Heart left ventricle (tissue), 16 donors: ENCODE results near the gene UBE2K. TPM values are rescaled to one million over a fixed set of nuclear protein-coding genes. Genes with fewer than 3 reads are reported as not detected.

Experiments
- ATAC-seq, 4 donors: fragments of 200-7000 bp; cut with Tn5 transposase; one replicate each; pipeline ENCODE4 v1.9.1; 2020 to 2022; ENCODE audit warnings: moderate library complexity in 4 of 4, mild to moderate bottlenecking in 3 of 4, moderate number of reproducible peaks in 1 of 4
- DNase-seq, 5 donors: peaks; one replicate each; pipeline ENCODE4 v3.0.0-alpha.2; 2020
- H3K27ac ChIP-seq, 12 donors: fragments of 200-600 bp; sonication (generic) in 4 of 12; one replicate each; pipeline versions ENCODE4 v1.5.0 to v1.8.0; 2016 to 2022; ENCODE audit warnings: mild to moderate bottlenecking in 2 of 12
- H3K27me3 ChIP-seq, 9 donors: fragments of 200-600 bp; sonication (generic) in 2 of 9; one replicate each; pipeline versions ENCODE4 v1.5.1 to v1.8.0; 2016 to 2022; ENCODE audit warnings: mild to moderate bottlenecking in 3 of 9
- H3K36me3 ChIP-seq, 9 donors: fragments of 200-600 bp; sonication (generic) in 2 of 9; one replicate each; pipeline versions ENCODE4 v1.5.0 to v1.8.0; 2018 to 2022; ENCODE audit warnings: mild to moderate bottlenecking in 2 of 9
- H3K4me1 ChIP-seq, 12 donors: fragments of 200-600 bp; sonication (generic) in 4 of 12; one replicate each; pipeline versions ENCODE4 v1.5.0 to v1.8.0; 2016 to 2022; ENCODE audit warnings: mild to moderate bottlenecking in 3 of 12
- H3K4me3 ChIP-seq, 12 donors: fragments of 200-600 bp; sonication (generic) in 4 of 12; one replicate each; pipeline versions ENCODE4 v1.5.0 to v1.8.0; 2017 to 2022; ENCODE audit warnings: mild to moderate bottlenecking in 9 of 12, moderate library complexity in 4 of 12
- H3K9me3 ChIP-seq, 12 donors: fragments of 200-600 bp; sonication (generic) in 4 of 12; one replicate each; pipeline versions ENCODE4 v1.5.0 to v1.8.0; 2016 to 2022; ENCODE audit warnings: mild to moderate bottlenecking in 1 of 12
- POLR2A ChIP-seq, 2 donors: fragments of 450-650 bp; IDR thresholded peaks; one replicate each; pipeline ENCODE4 v1.6.1; 2017; ENCODE audit warnings: antibody characterized with exemption in 2 of 2, mild to moderate bottlenecking in 2 of 2, moderate library complexity in 2 of 2
- WGBS, 4 donors: extraction: QIAGEN DNeasy Blood & Tissue Kit in 2 of 4; methylation state at CpG; one replicate each; pipeline versions ENCODE4 v1.1.5 to v1.1.7; 2013 to 2018; 5-methylcytosine and 5-hydroxymethylcytosine counted together
- intact Hi-C, 10 donors: fragments of 100-400 bp; cut with DNase I; formaldehyde crosslinking; loops; one replicate each; pipeline versions ENCODE4 v1.11.1 to v1.14.2; 2022
- polyA plus RNA-seq, 2 donors: library from polyadenylated mRNA; stranded (reverse); fragments of 200-250 nt; gene quantifications; one replicate each; pipeline ENCODE4 v1.2.3, GENCODE V29; 2013
- total RNA-seq, 9 donors: library from RNA; depleted of rRNA in 2 of 9; stranded (reverse); fragments of >200 nt in 2 of 9; fragmentation: NEBNext Ultra II Directional in 3 of 9; extraction: Animal tissue kit (Norgen Biotek cat#: 25700) in 3 of 9; gene quantifications; one replicate each; pipeline versions ENCODE4 v1.1.0 to v1.2.4, GENCODE V29; 2016 to 2023
- TF ChIP-seq, protein P1 (sequence below), 12 donors: fragments of 200-600 bp; sonication (generic) in 4 of 12; IDR thresholded peaks; one replicate each; pipeline versions ENCODE4 v1.5.0 to v1.8.0; 2018 to 2022; ENCODE audit warnings: antibody characterized with exemption in 12 of 12, mild to moderate bottlenecking in 5 of 12
- donor health status: ischemic (EF 13 %, LVEDD 7.1; RV severe dilation, severe dysfunction).
- donor health status: healthy with polysubstance abuse.
- donor health status: DM: no; HTN: yes; CAD: no.
- donor health status: DM: no; HTN: no; CAD: no.
- donor health status: ischemic (EF 25% LVEDD 6.9; RV normal size, moderate dysfunction).
- donor health status: ischemic (EF 25% LVEDD 5.7; RV mildly dilated, moderate dysfunction).
- donor health status: healthy.
- donor health status: DM: yes; HTN: yes; CAD: no.
- donor health status: ischemic (EF 35%, LVEDD 5.7; RV mildly dilated, moderate dysfunction).
- donor health status: nonischemic (EF 11% LVEDD 7.7; RV severe dilation, severe dysfunction).
- donor health status: DM: yes; HTN: yes; CAD: no.
- donor health status: PGD.
- donor health status: ischemic (EF 29% LVEDD 5.4; RV normal size, mild dysfunction).
- donor health status: nonischemic (EF 23%, LVEDD 6.1; RV moderate dilation, normal function).

UBE2K gene
- total and polyA plus RNA-seq, 11 donors = 17.9 to 66.9 (median 52.5) TPM

GRCh38 chr4:39682138-39682537 is 15.8 kb upstream of the UBE2K start:
- intact Hi-C loops = no loop called here
- no peak overlapping the region for H3K4me3 ChIP-seq
- H3K27me3 ChIP-seq = no peaks in the 10 kb centered on the region
- peak overlapping the region in 1 of 12 donors; percentile 17 for H3K27ac ChIP-seq
- 75 to 91% (median 79%) methylated on average over 2 of the region's 2 CpGs for WGBS, 4 donors
- TF ChIP-seq, protein P1, sequence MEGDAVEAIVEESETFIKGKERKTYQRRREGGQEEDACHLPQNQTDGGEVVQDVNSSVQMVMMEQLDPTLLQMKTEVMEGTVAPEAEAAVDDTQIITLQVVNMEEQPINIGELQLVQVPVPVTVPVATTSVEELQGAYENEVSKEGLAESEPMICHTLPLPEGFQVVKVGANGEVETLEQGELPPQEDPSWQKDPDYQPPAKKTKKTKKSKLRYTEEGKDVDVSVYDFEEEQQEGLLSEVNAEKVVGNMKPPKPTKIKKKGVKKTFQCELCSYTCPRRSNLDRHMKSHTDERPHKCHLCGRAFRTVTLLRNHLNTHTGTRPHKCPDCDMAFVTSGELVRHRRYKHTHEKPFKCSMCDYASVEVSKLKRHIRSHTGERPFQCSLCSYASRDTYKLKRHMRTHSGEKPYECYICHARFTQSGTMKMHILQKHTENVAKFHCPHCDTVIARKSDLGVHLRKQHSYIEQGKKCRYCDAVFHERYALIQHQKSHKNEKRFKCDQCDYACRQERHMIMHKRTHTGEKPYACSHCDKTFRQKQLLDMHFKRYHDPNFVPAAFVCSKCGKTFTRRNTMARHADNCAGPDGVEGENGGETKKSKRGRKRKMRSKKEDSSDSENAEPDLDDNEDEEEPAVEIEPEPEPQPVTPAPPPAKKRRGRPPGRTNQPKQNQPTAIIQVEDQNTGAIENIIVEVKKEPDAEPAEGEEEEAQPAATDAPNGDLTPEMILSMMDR (IDR thresholded peaks at IDR 0.05) = no peak
- no peak for TF ChIP-seq POLR2A (IDR thresholded peaks at IDR 0.05)
- ATAC-seq = peak in 3 of 4 donors; percentile 12 to 52 (median 29)
- peaks cover 0 to 7% (median 0%) of the 10 kb centered on the region in 12 donors for H3K4me1 ChIP-seq
- no peak for DNase-seq
- no peaks in the 10 kb centered on the region for H3K36me3 ChIP-seq
- H3K9me3 ChIP-seq = no peaks in the 10 kb centered on the region

- Histone ChIP-seq H3K27me3 (no peaks in the 10 kb centered on the region), H3K36me3 (no peaks in the 10 kb centered on the region), H3K4me1 (peaks cover 0 to 7% (median 0%) of the 10 kb centered on the region in 12 donors), H3K4me3 (no peak overlapping the region), H3K9me3 (no peaks in the 10 kb centered on the region), H3K27ac (no peak overlapping the region)
- WGBS, 4 donors = 0 to 43% (median 0%) methylated on average over 1 of the region's 1 CpG
- no peak for TF ChIP-seq POLR2A (IDR thresholded peaks at IDR 0.05)
- TF ChIP-seq, protein P1 (IDR thresholded peaks at IDR 0.05) = no peak
- ATAC-seq (no peak), DNase-seq (no peak)
- intact Hi-C loops = no loop called here
These were observed 11.9 kb upstream of the UBE2K start for GRCh38 chr4:39685990-39686389.

DNA sequence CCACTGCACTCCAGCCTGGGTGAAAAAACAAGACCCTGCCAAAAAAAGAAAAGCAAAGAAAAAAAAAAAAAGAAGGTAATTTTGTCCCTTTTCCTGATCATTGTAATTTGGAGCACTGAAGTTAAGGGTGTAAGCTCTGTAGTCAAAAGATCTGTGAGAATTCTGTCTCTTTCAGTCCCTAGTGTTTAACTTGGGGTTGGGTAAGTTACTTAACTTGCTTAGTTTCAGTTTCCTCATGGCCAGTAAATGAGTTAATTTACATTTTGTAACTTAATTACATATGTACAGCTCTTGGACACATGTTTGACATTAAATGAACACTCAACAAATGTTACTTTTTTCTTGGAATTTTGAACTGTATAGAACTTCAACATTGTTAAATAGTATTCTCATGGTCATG is 10.9 kb upstream of the UBE2K start:
- H3K27me3 ChIP-seq = no peaks in the 10 kb centered on the region
- TF ChIP-seq POLR2A (IDR thresholded peaks at IDR 0.05) = no peak
- TF ChIP-seq, protein P1 (IDR thresholded peaks at IDR 0.05) = no peak
- H3K4me3 ChIP-seq = no peak overlapping the region
- no peaks in the 10 kb centered on the region for H3K9me3 ChIP-seq
- DNase-seq (no peak), ATAC-seq (no peak)
- H3K36me3 ChIP-seq = no peaks in the 10 kb centered on the region
- H3K4me1 ChIP-seq = peaks cover 0 to 1% (median 0%) of the 10 kb centered on the region in 12 donors
- no peak overlapping the region for H3K27ac ChIP-seq
- intact Hi-C loops = no loop called here

GRCh38 chr4:39689970-39690369 is 8.0 kb upstream of the UBE2K start:
- DNase-seq = no peak
- Histone ChIP-seq H3K4me1 (no peaks in the 10 kb centered on the region), H3K27me3 (no peaks in the 10 kb centered on the region), H3K4me3 (no peak overlapping the region), H3K36me3 (no peaks in the 10 kb centered on the region), H3K9me3 (no peaks in the 10 kb centered on the region), H3K27ac (no peak overlapping the region)
- 70 to 86% (median 73%) methylated on average over 7 of the region's 7 CpGs for WGBS, 4 donors
- intact Hi-C loops = loop anchor here in 3 of 10 donors (10.0 kb wide), 4 partner anchors 135 to 365 kb away; partner anchors contain the start of gene N4BP2 (in 1 of the 3)
- TF ChIP-seq, protein P1 (IDR thresholded peaks at IDR 0.05) = no peak
- no peak for TF ChIP-seq POLR2A (IDR thresholded peaks at IDR 0.05)
- no peak for ATAC-seq
